ENCODE results near the gene CALR3.
A peak's percentile ranks its signal among the peaks of the same experiment; 100 is the strongest.
"Not testable (repeated sequence)": the region's sequence is repeated elsewhere in the genome, so short reads cannot be mapped to it uniquely, and the experiment has no call there.

Gene CALR3

GRCh38 chr19:16457195-16457953 is 38.6 kb downstream of the CALR3 start:
- DNase-seq: peak; percentile 64

DNA sequence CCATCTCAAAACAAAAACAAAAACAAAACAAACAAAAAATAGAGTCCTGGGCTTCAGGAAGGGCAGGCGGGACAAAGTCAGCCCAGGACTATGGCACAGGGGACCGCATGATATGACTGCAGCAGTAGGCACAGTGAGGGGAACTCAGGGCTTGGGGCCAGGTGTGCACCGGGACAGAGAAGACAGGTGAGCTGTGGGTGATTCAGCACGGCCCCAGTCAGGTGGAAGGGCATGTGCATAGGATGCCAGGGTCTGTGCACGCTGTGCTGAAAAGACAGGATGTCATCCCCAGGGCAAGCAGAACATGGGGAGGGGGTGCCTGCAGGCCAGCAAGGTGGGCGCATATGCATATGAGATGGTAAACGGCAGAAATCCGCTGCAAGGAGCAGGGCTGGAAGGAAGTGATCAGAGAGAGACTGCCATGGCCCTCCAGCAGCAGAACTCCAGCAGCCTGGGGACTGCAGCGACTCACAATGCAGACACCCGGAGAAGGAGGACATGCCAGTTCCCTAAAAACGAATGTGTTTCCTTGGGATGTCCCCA is 39.2 kb downstream of the CALR3 start:
- DNase-seq: no peak

GRCh38 chr19:16455489-16455888 is 40.5 kb downstream of the CALR3 start:
- DNase-seq: no peak

- DNase-seq: no peak
Observed at GRCh38 chr19:16454351-16454918, 41.5 kb downstream of the CALR3 start.

DNA sequence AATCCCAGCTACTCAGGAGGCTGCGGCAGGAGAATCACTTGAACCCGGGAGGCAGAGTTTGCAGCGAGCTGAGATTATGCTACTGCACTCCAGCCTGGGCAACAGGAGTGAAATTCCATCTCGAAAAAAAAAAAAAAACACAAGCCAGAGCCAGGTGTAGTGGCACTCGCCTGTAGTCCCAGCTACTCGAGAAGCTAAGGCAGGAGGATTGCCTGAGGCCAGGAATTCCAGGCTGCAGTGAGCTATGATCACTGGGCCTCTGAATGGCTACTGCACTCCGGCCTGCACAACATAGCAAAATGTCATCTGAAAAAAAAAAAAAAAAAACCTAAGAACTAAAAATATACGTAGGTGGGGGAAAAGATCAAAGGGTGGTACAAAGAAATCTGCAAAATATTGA is 43.6 kb downstream of the CALR3 start:
- no peak for DNase-seq

DNA sequence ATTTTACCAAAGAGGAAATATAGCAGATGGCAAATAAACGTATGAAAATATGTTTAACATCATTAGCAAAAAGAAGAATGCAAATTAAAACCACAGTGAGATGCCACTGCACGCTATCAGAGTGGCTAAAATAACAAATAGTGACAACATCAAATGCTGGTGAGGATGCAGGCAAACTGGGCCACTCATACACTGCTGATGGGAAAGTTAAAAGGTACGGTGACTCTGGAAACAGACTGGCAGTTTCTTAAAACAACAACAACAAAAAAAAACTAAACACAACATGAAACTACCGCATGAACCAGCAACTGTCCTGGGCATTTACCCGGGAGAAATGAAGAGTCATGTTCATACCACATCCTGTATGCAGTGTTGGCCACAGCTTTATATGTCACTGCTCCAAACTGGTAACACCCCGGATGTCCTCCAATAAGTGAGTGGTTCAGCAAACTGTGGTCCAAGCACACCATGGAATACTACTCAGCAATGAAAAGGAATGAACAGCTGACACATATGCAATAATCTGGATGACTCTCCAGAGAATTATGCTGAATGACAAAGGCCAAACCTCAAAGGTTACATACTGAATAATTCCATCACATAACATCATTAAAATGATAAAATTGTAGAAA is 46.5 kb downstream of the CALR3 start:
- DNase-seq: no peak

GRCh38 chr19:16448872-16449271 is 47.1 kb downstream of the CALR3 start:
- DNase-seq: not testable (repeated sequence)

DNA sequence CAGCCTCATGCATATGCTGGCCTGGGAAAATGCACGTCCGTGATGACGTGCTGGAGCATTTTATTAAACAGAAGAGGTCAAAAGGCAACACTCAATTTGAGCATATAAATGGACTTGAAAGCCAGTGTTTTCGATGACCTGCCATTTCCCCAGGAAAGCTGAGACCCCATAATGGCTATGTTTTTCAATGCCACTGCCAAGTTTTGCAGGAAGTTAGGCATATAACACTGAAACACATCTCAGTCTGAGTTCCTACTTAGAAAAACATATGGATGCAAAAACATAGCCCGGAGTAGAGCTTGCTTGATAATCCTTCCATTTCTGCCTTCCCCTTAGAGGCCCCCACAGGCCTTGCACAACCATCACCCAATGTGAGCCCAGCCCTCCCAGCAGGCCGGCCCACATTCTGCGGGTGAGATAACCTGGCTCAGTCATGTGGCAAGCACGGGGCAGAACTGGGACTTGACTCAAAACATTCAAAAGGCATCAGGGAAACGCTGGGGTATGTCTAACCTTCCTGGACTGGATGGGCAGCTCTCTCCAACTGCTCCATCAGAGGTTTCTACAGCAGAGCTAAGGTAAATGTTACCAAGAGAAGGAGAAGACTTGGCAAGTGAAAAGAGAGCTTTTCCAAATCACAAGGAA is 49.1 kb downstream of the CALR3 start:
- no peak for DNase-seq

DNA sequence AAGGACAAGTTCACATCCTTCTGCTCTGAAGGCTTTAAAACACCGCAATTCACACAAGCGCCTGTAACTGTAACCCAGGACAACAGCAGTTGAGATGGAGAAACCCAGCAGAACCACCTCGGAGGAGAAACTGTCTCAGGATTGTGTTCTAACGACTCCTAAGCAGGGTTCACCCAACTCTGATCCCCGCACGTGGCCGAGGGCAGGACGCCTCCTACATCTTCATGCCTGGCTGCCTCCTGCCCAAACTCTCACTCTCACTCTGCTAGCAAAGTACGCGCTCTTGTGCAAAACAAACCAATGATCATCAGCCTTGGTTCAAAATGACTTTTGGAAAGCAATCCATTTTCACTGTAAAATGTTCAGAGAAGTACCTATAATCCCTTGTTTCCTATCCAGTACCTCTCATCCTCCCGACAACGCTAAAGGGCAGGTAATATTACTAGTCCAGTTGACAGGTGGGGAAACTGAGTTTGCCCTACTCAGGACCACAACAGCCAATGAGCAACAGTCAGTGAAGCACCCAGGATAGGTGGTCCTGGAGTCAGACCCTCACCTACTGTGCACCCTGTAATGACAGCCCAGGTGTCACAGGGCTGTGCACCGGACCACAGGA is 49.8 kb downstream of the CALR3 start:
- DNase-seq: no peak

DNA sequence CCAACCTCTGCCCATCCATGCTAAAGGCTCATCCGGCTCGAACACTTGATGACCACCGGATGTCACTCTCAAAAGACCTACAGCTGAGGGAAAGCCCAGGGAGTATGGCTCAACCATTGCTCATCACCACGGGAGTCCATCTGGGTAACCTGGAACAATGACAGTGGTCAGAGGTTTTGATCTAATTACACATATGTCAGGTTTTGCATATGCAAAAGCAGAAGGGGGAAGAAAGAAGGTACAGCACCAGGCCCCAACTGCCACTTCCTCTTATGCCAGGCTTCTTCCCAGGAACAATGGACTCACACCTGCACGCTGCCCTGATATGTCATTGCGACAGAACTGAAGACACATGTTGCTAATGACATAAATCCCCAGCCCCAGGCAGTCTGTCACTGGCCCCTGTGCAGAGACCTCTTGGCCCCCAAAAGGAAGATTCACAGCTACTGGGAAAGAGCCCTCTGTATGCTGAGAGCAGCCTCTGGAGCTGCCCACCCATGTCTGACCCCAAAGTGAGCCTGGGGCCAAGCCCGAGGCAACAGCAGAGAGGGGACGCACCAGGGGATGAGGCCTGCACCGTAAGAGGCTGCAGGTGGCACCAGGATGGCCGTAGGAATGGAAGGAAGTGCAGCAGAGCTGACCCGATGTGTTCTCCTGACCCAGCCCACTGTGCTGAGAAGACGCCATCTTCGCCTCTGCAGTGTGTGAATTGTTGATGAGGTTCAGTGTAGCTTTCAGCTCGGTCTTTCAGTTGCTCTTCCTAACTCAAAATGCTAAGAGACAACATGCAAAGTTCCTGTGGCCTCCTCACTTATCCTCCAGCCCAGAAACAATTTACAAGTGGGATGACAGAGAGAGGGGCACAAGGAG is 50.5 kb downstream of the CALR3 start:
- no peak for DNase-seq

- DNase-seq: no peak
Observed at GRCh38 chr19:16444269-16444600, 51.7 kb downstream of the CALR3 start.

- DNase-seq: no peak
Observed at GRCh38 chr19:16442386-16443276, 53.3 kb downstream of the CALR3 start.

GRCh38 chr19:16441661-16442162 is 54.3 kb downstream of the CALR3 start:
- no peak for DNase-seq

DNA sequence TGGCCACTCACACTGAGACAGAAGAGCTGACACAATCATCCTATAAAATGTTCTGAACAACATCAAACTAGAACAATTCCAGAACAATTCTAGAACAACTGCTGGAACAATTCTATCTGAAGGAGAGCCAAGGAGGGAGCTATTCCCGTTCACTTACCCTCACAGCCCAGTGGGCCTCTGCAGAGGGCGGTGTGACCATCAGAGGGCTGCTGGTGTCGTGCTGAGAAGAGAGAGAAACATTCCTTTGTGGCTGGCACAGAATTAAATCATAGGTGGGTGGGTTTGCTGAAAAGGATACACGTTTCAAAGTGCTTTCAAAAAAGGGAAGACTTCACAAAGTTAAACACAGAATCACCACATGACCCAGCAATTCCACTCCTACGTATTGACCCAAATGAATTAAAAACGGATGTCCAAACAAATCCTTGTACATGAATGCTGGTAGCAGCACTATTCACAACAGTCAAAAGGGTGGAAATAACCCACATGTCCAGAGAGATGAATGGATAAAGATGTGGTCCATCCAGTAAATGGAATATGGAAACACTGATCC is 59.1 kb downstream of the CALR3 start:
- DNase-seq: no peak

DNA sequence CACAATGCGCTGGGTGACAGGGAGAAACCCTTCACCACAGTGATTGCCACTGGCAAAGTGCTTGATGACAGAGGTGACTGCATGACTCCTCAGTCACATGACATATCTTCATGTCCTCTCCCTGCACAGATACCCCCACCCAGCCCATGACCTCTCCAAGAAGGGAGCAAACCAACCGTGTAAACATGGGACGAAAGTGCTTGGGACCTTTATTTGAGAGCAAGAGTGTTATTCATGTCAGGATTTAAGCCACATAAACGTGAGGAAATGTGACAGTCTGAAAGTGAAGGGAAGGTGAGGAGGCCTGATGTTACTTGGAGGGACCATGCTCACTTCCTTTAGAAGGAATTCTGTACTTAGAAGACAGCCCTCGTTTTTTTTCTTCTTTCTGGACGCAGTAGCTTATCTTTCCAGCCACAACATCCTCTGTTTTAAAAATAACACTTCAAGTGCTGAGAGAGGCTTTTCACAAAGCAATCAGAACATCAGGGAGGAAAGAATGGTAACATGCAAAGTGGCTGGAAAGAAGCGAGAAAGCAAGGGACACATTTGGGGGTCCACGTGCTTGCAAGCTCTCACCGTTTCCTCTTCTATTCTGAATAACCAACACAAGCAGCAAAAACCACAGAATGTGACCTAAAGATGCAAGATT is 59.8 kb downstream of the CALR3 start:
- DNase-seq: no peak

GRCh38 chr19:16435238-16435917 is 60.6 kb downstream of the CALR3 start:
- DNase-seq: no peak

DNA sequence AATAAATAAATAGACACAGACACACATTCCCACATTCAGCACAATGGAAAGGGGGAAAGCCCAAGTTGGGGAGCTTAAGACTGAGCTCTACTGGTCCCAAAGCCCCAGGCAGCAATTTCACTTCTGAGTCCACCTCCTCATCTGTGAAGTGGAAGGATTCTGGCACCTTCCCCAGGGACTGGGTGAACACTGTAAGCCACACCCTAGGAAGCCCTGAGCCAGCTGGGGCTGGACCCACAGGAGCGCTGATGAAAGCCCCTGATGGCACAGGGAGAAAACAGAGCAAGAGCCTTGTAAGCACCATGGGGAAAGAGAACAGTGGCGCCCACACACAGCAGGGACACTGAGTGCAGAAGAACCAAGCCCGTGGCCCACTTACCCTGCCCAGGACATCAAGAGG is 62.0 kb downstream of the CALR3 start:
- no peak for DNase-seq

DNA sequence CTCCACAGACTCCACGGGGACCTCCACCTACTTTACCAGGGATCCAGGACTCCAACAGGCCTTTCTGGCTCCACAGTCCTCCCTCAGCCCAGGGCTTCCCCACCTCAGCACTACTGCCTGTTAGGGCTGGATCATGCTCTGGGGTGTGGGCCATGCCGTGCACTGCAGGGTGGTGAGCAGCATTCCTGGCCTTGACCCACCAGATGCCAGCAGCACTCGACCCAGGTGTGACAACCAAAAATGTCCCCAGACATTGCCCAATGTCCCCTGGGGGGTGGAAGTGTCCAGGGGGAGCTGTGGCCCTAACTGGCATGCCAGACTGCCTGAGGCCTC is 66.2 kb downstream of the CALR3 start:
- no peak for DNase-seq
